NK-92 treated with Interleukin-12 subunit alpha and Interleukin-12 subunit beta, amount 100 ng/mL, for 24 hours (cell line): ENCODE measurements around the gene C2CD2.

Experiments
- DNase-seq: peaks from one replicate; lab custom pipeline; 2025; lab: John Stamatoyannopoulos, UW

C2CD2 gene

GRCh38 chr21:41932191-41932575 lies 21.6 kb downstream of the C2CD2 start:
- DNase-seq: no peak

- DNase-seq: no peak
Measured at GRCh38 chr21:41931041-41931451, 22.8 kb downstream of the C2CD2 start.

GRCh38 chr21:41929248-41929647 lies 24.6 kb downstream of the C2CD2 start:
- no peak for DNase-seq

GRCh38 chr21:41928621-41929220 lies 25.1 kb downstream of the C2CD2 start:
- no peak for DNase-seq

GRCh38 chr21:41927727-41928409 lies 25.9 kb downstream of the C2CD2 start:
- DNase-seq: no peak

- DNase-seq: no peak
Measured at GRCh38 chr21:41926807-41927171, 27.0 kb downstream of the C2CD2 start.

- DNase-seq: no peak
Measured at GRCh38 chr21:41926117-41926806, 27.6 kb downstream of the C2CD2 start.

- DNase-seq: no peak
Measured at GRCh38 chr21:41925767-41926116, 28.1 kb downstream of the C2CD2 start.

GRCh38 chr21:41924368-41924754 lies 29.5 kb downstream of the C2CD2 start:
- DNase-seq: no peak

- no peak for DNase-seq
Measured at GRCh38 chr21:41923631-41924367, 30.0 kb downstream of the C2CD2 start.

GRCh38 chr21:41923186-41923585 lies 30.6 kb downstream of the C2CD2 start:
- no peak for DNase-seq

GRCh38 chr21:41921021-41921420 lies 32.8 kb downstream of the C2CD2 start:
- no peak for DNase-seq

- no peak for DNase-seq
Measured at GRCh38 chr21:41920476-41920875, 33.3 kb downstream of the C2CD2 start.

GRCh38 chr21:41919666-41920398 lies 34.0 kb downstream of the C2CD2 start:
- DNase-seq: no peak

- DNase-seq: no peak
Measured at GRCh38 chr21:41918561-41919358, 35.1 kb downstream of the C2CD2 start.

- DNase-seq: no peak
Measured at GRCh38 chr21:41917531-41917930, 36.3 kb downstream of the C2CD2 start.

- no peak for DNase-seq
Measured at GRCh38 chr21:41916888-41917433, 36.9 kb downstream of the C2CD2 start.

- no peak for DNase-seq
Measured at GRCh38 chr21:41914965-41915364, 38.9 kb downstream of the C2CD2 start.

- no peak for DNase-seq
Measured at GRCh38 chr21:41914358-41914757, 39.5 kb downstream of the C2CD2 start.

- DNase-seq: no peak
Measured at GRCh38 chr21:41913230-41913629, 40.6 kb downstream of the C2CD2 start.

- no peak for DNase-seq
Measured at GRCh38 chr21:41908829-41909228, 45.0 kb downstream of the C2CD2 start.
